HepG2 (cell line): ENCODE measurements around the gene NTMT1. TPM values are rescaled to one million over a fixed set of nuclear protein-coding genes. Genes with fewer than 3 reads are reported as not detected.

Source experiments
- ARNT2 ChIP-seq: sonication (generic); formaldehyde crosslinking; IDR thresholded peaks from 2 replicates; pipeline ENCODE4 v1.8.0; 2022; ENCODE audit warnings: mild to moderate bottlenecking, low read depth, missing genetic modification reagents, moderate library complexity
- BRCA1 ChIP-seq: sonication (generic); formaldehyde crosslinking; IDR thresholded peaks from 2 replicates; pipeline ENCODE4 v1.4.0; 2020; ENCODE audit warnings: missing genetic modification reagents
- GABPA ChIP-seq, 2 experiments: IDR thresholded peaks; 2 replicates each; pipeline ENCODE4 v1.6.1; 2011 to 2016; ENCODE audit warnings: low read depth in 2 of 2, low read length in 1 of 2, missing biosample characterization in 1 of 2, missing genetic modification characterization in 1 of 2
- MAFK ChIP-seq, 2 experiments: IDR thresholded peaks in 1 of 2; conservative IDR thresholded peaks in 1 of 2; 2 replicates each; pipeline ENCODE4 v1.6.1; 2011; ENCODE audit warnings: improper control_type of control experiment in 2 of 2, low read length in 2 of 2
- NFYB ChIP-seq: sonication (generic); formaldehyde crosslinking; IDR thresholded peaks from 2 replicates; pipeline ENCODE4 v1.4.0; 2020; ENCODE audit warnings: missing genetic modification reagents
- SP5 ChIP-seq: IDR thresholded peaks from 2 replicates; pipeline ENCODE4 v1.6.1; 2016; ENCODE audit warnings: low read depth, borderline replicate concordance
- TCF7 ChIP-seq: sonication (generic); IDR thresholded peaks from 2 replicates; pipeline ENCODE4 v1.6.1; 2016; ENCODE audit warnings: antibody characterized with exemption, low read depth
- ZNF143 ChIP-seq: sonication (generic); formaldehyde crosslinking; IDR thresholded peaks from 2 replicates; pipeline ENCODE4 v1.4.0; 2020; ENCODE audit warnings: missing genetic modification reagents
- ZNF318 ChIP-seq: sonication (generic); formaldehyde crosslinking; IDR thresholded peaks from 2 replicates; pipeline ENCODE4 v1.4.0; 2020; ENCODE audit warnings: mild to moderate bottlenecking, missing genetic modification reagents
- ZNF513 ChIP-seq: sonication (generic); formaldehyde crosslinking; conservative IDR thresholded peaks from 2 replicates; pipeline ENCODE4 v1.5.0; 2020; ENCODE audit warnings: missing genetic modification reagents
- ZNF609 ChIP-seq: sonication (generic); formaldehyde crosslinking; IDR thresholded peaks from 2 replicates; pipeline ENCODE4 v1.4.0; 2020; ENCODE audit warnings: mild to moderate bottlenecking, missing genetic modification reagents, borderline replicate concordance
- ZNF720 ChIP-seq: sonication (generic); formaldehyde crosslinking; IDR thresholded peaks from 2 replicates; pipeline ENCODE4 v1.4.0; 2020; ENCODE audit warnings: missing genetic modification reagents
- ZNF780A ChIP-seq: sonication (generic); formaldehyde crosslinking; IDR thresholded peaks from 2 replicates; pipeline ENCODE4 v1.8.0; 2022; ENCODE audit warnings: mild to moderate bottlenecking, missing genetic modification reagents, moderate library complexity
- polyA plus RNA-seq, 8 experiments: library from polyadenylated mRNA; depleted of rRNA in 3 of 8; stranded (reverse) in 7 of 8; unstranded in 1 of 8; fragments of >200 nt; fragmentation: Illumina TruSeq in 4 of 8; extraction: Trizol in 4 of 8; gene quantifications; 2 replicates each; pipeline versions ENCODE4 v1.2.1 to v1.2.3, GENCODE V29; 2011 to 2016; ENCODE audit warnings: low read depth in 4 of 8, missing spikeins in 1 of 8, mixed read lengths in 1 of 8; ENCODE audit not compliant: insufficient read depth in 1 of 8
- total RNA-seq, 5 experiments: library from RNA; depleted of rRNA; stranded (reverse); fragments of >200 nt; fragmentation: Illumina TruSeq; extraction: Trizol; gene quantifications; 2 replicates each; pipeline ENCODE4 v1.2.3, GENCODE V29; 2016; ENCODE audit warnings: low read depth in 1 of 5

The NTMT1 gene
- total and polyA plus RNA-seq, 2 of the 13 experiments (the other 11 are each of a cell fraction or from before 2014, with no cell fraction given): 49.1 to 53.8 TPM

- TF ChIP-seq ZNF318 (CRISPR knock-in tag): no peak
- no peak for TF ChIP-seq ZNF720
- no peak for TF ChIP-seq ZNF513 (CRISPR knock-in tag)
- no peak for TF ChIP-seq GABPA (IDR thresholded peaks at IDR 0.05; ENCODE audit: low read depth, low read length)
- TF ChIP-seq GABPA (CRISPR knock-in tag; IDR thresholded peaks at IDR 0.05; ENCODE audit: low read depth): 0 out of 2 replicates have a peak, but pooled peaks have one; percentile 9
- peak; percentile 5; the same call in 1 of the 2 replicates for TF ChIP-seq TCF7
- no peak for TF ChIP-seq NFYB (CRISPR knock-in tag)
- no peak for TF ChIP-seq MAFK (conservative IDR thresholded peaks at IDR 0.05 in 1 of 2, IDR thresholded peaks at IDR 0.05 in 1 of 2; ENCODE audit: low read length in 2 of 2)
- TF ChIP-seq ZNF780A (CRISPR knock-in tag): no peak
- peak; percentile 5; the same call in 1 of the 2 replicates for TF ChIP-seq SP5 (CRISPR knock-in tag)
- TF ChIP-seq ZNF143 (CRISPR knock-in tag): peak; percentile 74
- TF ChIP-seq ARNT2 (CRISPR knock-in tag): no peak
- no peak for TF ChIP-seq BRCA1
- no peak for TF ChIP-seq ZNF609
These were observed 29.9 kb upstream of the NTMT1 start (continued) for GRCh38 chr9:129595903-129596540.
